Stimulated activated naive CD8-positive, alpha-beta T cell treated with anti-CD3 and anti-CD28 coated beads, Interleukin-15, Interleukin-2, amounts not matched to agents 100 ng/mL and 50 ng/mL, for 24 hours (primary cell): ENCODE results near the gene EFNA4.
"Not testable (repeated sequence)": the region's sequence is repeated elsewhere in the genome, so short reads cannot be mapped to it uniquely, and the experiment has no call there.

Experiments
- H3K27ac Mint-ChIP-seq: one replicate; pipeline ENCODE4 v1.8.0; 2021; ENCODE audit warnings: mild to moderate bottlenecking, mixed read lengths
- H3K27me3 Mint-ChIP-seq: one replicate; pipeline ENCODE4 v1.8.0; 2021; ENCODE audit warnings: mixed read lengths
- H3K36me3 Mint-ChIP-seq: one replicate; pipeline ENCODE4 v1.8.0; 2021; ENCODE audit warnings: low read depth, mixed read lengths
- H3K4me1 Mint-ChIP-seq: one replicate; pipeline ENCODE4 v1.8.0; 2021; ENCODE audit warnings: low read depth, mixed read lengths
- H3K4me3 Mint-ChIP-seq: one replicate; pipeline ENCODE4 v1.8.0; 2021; ENCODE audit warnings: mild to moderate bottlenecking, mixed read lengths
- H3K9me3 Mint-ChIP-seq: one replicate; pipeline ENCODE4 v1.8.0; 2021; ENCODE audit warnings: mixed read lengths

EFNA4 gene

GRCh38 chr1:155099331-155099730 is 35.8 kb downstream of the EFNA4 start:
- no peaks in the 10 kb centered on the region for H3K9me3 Mint-ChIP-seq
- no peaks in the 10 kb centered on the region for H3K36me3 Mint-ChIP-seq
- peaks cover 11% of the 10 kb centered on the region for H3K27me3 Mint-ChIP-seq
- H3K27ac Mint-ChIP-seq, result no peak overlapping the region
- no peaks in the 10 kb centered on the region for H3K4me1 Mint-ChIP-seq
- H3K4me3 Mint-ChIP-seq, result no peak overlapping the region

GRCh38 chr1:155103325-155103724 is 39.8 kb downstream of the EFNA4 start:
- Mint-ChIP-seq H3K36me3 (no peaks in the 10 kb centered on the region), H3K27me3 (peaks cover 3% of the 10 kb centered on the region), H3K4me3 (no peak overlapping the region), H3K4me1 (no peaks in the 10 kb centered on the region), H3K27ac (no peak overlapping the region), H3K9me3 (no peaks in the 10 kb centered on the region)

GRCh38 chr1:155104605-155105534 is 41.3 kb downstream of the EFNA4 start:
- H3K27ac Mint-ChIP-seq, result no peak overlapping the region
- H3K36me3 Mint-ChIP-seq, result no peaks in the 10 kb centered on the region
- H3K4me1 Mint-ChIP-seq, result no peaks in the 10 kb centered on the region
- H3K27me3 Mint-ChIP-seq, result peaks cover 3% of the 10 kb centered on the region
- H3K4me3 Mint-ChIP-seq, result no peak overlapping the region
- H3K9me3 Mint-ChIP-seq, result no peaks in the 10 kb centered on the region

- H3K4me1 Mint-ChIP-seq, result no peaks in the 10 kb centered on the region
- H3K9me3 Mint-ChIP-seq, result no peaks in the 10 kb centered on the region
- H3K27ac Mint-ChIP-seq, result no peak overlapping the region
- H3K4me3 Mint-ChIP-seq, result no peak overlapping the region
- H3K36me3 Mint-ChIP-seq, result no peaks in the 10 kb centered on the region
- peaks cover 3% of the 10 kb centered on the region for H3K27me3 Mint-ChIP-seq
Measured at GRCh38 chr1:155105604-155106011, 42.1 kb downstream of the EFNA4 start.

- Mint-ChIP-seq H3K27ac (no peak overlapping the region), H3K4me1 (no peaks in the 10 kb centered on the region), H3K9me3 (no peaks in the 10 kb centered on the region), H3K36me3 (no peaks in the 10 kb centered on the region), H3K4me3 (no peak overlapping the region), H3K27me3 (no peaks in the 10 kb centered on the region)
Measured at GRCh38 chr1:155106862-155107261, 43.3 kb downstream of the EFNA4 start.

GRCh38 chr1:155107309-155108264 is 44.0 kb downstream of the EFNA4 start:
- Mint-ChIP-seq H3K4me1 (no peaks in the 10 kb centered on the region), H3K27ac (no peak overlapping the region), H3K27me3 (no peaks in the 10 kb centered on the region), H3K9me3 (no peaks in the 10 kb centered on the region), H3K4me3 (no peak overlapping the region), H3K36me3 (no peaks in the 10 kb centered on the region)

GRCh38 chr1:155108296-155108695 is 44.8 kb downstream of the EFNA4 start:
- no peak overlapping the region for H3K4me3 Mint-ChIP-seq
- H3K27ac Mint-ChIP-seq, result no peak overlapping the region
- H3K4me1 Mint-ChIP-seq, result no peaks in the 10 kb centered on the region
- no peaks in the 10 kb centered on the region for H3K9me3 Mint-ChIP-seq
- no peaks in the 10 kb centered on the region for H3K27me3 Mint-ChIP-seq
- no peaks in the 10 kb centered on the region for H3K36me3 Mint-ChIP-seq

GRCh38 chr1:155110381-155110780 is 46.8 kb downstream of the EFNA4 start:
- Mint-ChIP-seq H3K36me3 (no peaks in the 10 kb centered on the region), H3K9me3 (no peaks in the 10 kb centered on the region), H3K4me1 (no peaks in the 10 kb centered on the region), H3K27me3 (no peaks in the 10 kb centered on the region), H3K4me3 (no peak overlapping the region), H3K27ac (no peak overlapping the region)

GRCh38 chr1:155110826-155111225 is 47.3 kb downstream of the EFNA4 start:
- Mint-ChIP-seq H3K4me1 (no peaks in the 10 kb centered on the region), H3K27me3 (no peaks in the 10 kb centered on the region), H3K36me3 (no peaks in the 10 kb centered on the region), H3K9me3 (no peaks in the 10 kb centered on the region), H3K27ac (no peak overlapping the region), H3K4me3 (no peak overlapping the region)

- Mint-ChIP-seq H3K4me3 (no peak overlapping the region), H3K4me1 (no peaks in the 10 kb centered on the region), H3K9me3 (no peaks in the 10 kb centered on the region), H3K27me3 (no peaks in the 10 kb centered on the region), H3K36me3 (no peaks in the 10 kb centered on the region), H3K27ac (no peak overlapping the region)
Measured at GRCh38 chr1:155113450-155113980, 50.0 kb downstream of the EFNA4 start.

- H3K27me3 Mint-ChIP-seq, result no peaks in the 10 kb centered on the region
- H3K4me3 Mint-ChIP-seq, result no peak overlapping the region
- H3K9me3 Mint-ChIP-seq, result no peaks in the 10 kb centered on the region
- H3K4me1 Mint-ChIP-seq, result no peaks in the 10 kb centered on the region
- no peaks in the 10 kb centered on the region for H3K36me3 Mint-ChIP-seq
- H3K27ac Mint-ChIP-seq, result no peak overlapping the region
Measured at GRCh38 chr1:155116113-155116764, 52.7 kb downstream of the EFNA4 start.

- H3K4me3 Mint-ChIP-seq, result no peak overlapping the region
- no peaks in the 10 kb centered on the region for H3K4me1 Mint-ChIP-seq
- no peaks in the 10 kb centered on the region for H3K9me3 Mint-ChIP-seq
- H3K27me3 Mint-ChIP-seq, result no peaks in the 10 kb centered on the region
- H3K36me3 Mint-ChIP-seq, result no peaks in the 10 kb centered on the region
- H3K27ac Mint-ChIP-seq, result no peak overlapping the region
Measured at GRCh38 chr1:155117610-155118009, 54.1 kb downstream of the EFNA4 start.

- not testable (repeated sequence) for H3K36me3 Mint-ChIP-seq, H3K4me3 Mint-ChIP-seq, H3K27me3 Mint-ChIP-seq, H3K9me3 Mint-ChIP-seq, H3K4me1 Mint-ChIP-seq, H3K27ac Mint-ChIP-seq
Measured at GRCh38 chr1:155118090-155118489, 54.5 kb downstream of the EFNA4 start.
